ENCODE data around the gene BDKRB2. TPM values are rescaled to one million over a fixed set of nuclear protein-coding genes. Genes with fewer than 3 reads are reported as not detected.

The BDKRB2 gene
- polyA plus RNA-seq, 1 experiment = 182 TPM

- TF ChIP-seq, protein P1, sequence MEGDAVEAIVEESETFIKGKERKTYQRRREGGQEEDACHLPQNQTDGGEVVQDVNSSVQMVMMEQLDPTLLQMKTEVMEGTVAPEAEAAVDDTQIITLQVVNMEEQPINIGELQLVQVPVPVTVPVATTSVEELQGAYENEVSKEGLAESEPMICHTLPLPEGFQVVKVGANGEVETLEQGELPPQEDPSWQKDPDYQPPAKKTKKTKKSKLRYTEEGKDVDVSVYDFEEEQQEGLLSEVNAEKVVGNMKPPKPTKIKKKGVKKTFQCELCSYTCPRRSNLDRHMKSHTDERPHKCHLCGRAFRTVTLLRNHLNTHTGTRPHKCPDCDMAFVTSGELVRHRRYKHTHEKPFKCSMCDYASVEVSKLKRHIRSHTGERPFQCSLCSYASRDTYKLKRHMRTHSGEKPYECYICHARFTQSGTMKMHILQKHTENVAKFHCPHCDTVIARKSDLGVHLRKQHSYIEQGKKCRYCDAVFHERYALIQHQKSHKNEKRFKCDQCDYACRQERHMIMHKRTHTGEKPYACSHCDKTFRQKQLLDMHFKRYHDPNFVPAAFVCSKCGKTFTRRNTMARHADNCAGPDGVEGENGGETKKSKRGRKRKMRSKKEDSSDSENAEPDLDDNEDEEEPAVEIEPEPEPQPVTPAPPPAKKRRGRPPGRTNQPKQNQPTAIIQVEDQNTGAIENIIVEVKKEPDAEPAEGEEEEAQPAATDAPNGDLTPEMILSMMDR (IDR thresholded peaks at IDR 0.05; ENCODE audit: low read depth, low read length) = no peak
- Histone ChIP-seq H3K27me3 (ENCODE audit: control insufficient read depth, insufficient read depth, low read length) (no peaks in the 10 kb centered on the region), H3K9me3 (ENCODE audit: control insufficient read depth, insufficient read depth, low read length) (no peaks in the 10 kb centered on the region; the same call in 1 of the 2 replicates), H3K27ac (ENCODE audit: low read depth, low read length) (peak overlapping the region; percentile 96), H3K4me3 (ENCODE audit: low read depth, low read length) (no peak overlapping the region)
- ChIA-PET CTCF (interaction anchor here (0.5 to 1.6 kb wide), 3 partner anchors 33 to 154 kb away, joined by 3 to 6 read pairs (median 4); no protein-coding TSS in a partner anchor), POLR2A (interaction anchor here (0.5 to 2.1 kb wide), 8 partner anchors 9 to 212 kb away, joined by 3 to 9 read pairs (median 5); no protein-coding TSS in a partner anchor)
- no peak for DNase-seq (ENCODE audit: low read depth, low spot score)
Observed at GRCh38 chr14:96252323-96252998, 47.8 kb downstream of the BDKRB2 start.

DNA sequence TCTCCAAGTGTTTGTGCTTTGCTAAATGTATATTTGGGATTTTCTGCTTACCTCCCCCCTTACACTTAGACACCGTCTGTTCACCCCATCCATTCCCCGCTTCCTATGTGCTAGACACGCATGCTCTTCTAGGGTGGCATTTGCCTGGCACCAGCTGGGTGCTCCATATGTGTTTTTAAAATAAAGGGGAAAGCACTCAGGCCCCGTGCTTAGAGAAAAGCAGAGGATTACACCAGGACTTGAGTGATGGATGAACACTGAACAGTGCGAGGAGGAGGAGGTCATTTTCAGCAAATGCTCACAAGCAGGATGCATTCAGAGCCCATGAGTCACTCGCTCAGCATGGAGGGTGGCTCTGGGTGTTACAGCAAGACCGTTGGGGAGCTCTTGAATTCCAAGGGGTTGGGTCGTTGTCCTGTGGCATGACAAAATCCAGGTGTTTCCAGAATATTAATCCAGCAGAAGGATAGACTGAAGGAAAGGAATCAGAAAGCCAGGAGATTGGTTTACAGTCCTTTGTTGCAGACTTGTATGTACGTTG, 48.4 kb downstream of the BDKRB2 start:
- ChIA-PET POLR2A (interaction anchor here (0.6 to 2.1 kb wide), 8 partner anchors 8 to 158 kb away, joined by 3 to 9 read pairs (median 5); no protein-coding TSS in a partner anchor), CTCF (interaction anchor here (0.5 to 3.3 kb wide), 3 partner anchors 32 to 154 kb away, joined by 3 to 18 read pairs (median 5); no protein-coding TSS in a partner anchor)
- peak overlapping the region; percentile 96 for H3K27ac ChIP-seq (ENCODE audit: low read depth, low read length)
- no peaks in the 10 kb centered on the region; the same call in 1 of the 2 replicates for H3K9me3 ChIP-seq (ENCODE audit: control insufficient read depth, insufficient read depth, low read length)
- no peak overlapping the region for H3K4me3 ChIP-seq (ENCODE audit: low read depth, low read length)
- TF ChIP-seq, protein P1 (IDR thresholded peaks at IDR 0.05; ENCODE audit: low read depth, low read length) = no peak
- peak; percentile 93 for DNase-seq (ENCODE audit: low read depth, low spot score)
- H3K27me3 ChIP-seq (ENCODE audit: control insufficient read depth, insufficient read depth, low read length) = no peaks in the 10 kb centered on the region

- Histone ChIP-seq H3K27me3 (ENCODE audit: control insufficient read depth, insufficient read depth, low read length) (no peaks in the 10 kb centered on the region), H3K9me3 (ENCODE audit: control insufficient read depth, insufficient read depth, low read length) (peaks cover 2% of the 10 kb centered on the region), H3K27ac (ENCODE audit: low read depth, low read length) (peak overlapping the region; percentile 98), H3K4me3 (ENCODE audit: low read depth, low read length) (no peak overlapping the region)
- TF ChIP-seq, protein P1 (IDR thresholded peaks at IDR 0.05; ENCODE audit: low read depth, low read length) = no peak
- DNase-seq (ENCODE audit: low read depth, low spot score) = no peak
- CTCF ChIA-PET = interaction anchor here (1.1 to 3.3 kb wide), 2 partner anchors 21 to 154 kb away, joined by 3 to 18 read pairs; no protein-coding TSS in a partner anchor
- POLR2A ChIA-PET = interaction anchor here (1.5 kb wide), 1 partner anchor 109 kb away, joined by 5 read pairs; no protein-coding TSS in a partner anchor
Observed at GRCh38 chr14:96254687-96255086, 50.0 kb downstream of the BDKRB2 start.

DNA sequence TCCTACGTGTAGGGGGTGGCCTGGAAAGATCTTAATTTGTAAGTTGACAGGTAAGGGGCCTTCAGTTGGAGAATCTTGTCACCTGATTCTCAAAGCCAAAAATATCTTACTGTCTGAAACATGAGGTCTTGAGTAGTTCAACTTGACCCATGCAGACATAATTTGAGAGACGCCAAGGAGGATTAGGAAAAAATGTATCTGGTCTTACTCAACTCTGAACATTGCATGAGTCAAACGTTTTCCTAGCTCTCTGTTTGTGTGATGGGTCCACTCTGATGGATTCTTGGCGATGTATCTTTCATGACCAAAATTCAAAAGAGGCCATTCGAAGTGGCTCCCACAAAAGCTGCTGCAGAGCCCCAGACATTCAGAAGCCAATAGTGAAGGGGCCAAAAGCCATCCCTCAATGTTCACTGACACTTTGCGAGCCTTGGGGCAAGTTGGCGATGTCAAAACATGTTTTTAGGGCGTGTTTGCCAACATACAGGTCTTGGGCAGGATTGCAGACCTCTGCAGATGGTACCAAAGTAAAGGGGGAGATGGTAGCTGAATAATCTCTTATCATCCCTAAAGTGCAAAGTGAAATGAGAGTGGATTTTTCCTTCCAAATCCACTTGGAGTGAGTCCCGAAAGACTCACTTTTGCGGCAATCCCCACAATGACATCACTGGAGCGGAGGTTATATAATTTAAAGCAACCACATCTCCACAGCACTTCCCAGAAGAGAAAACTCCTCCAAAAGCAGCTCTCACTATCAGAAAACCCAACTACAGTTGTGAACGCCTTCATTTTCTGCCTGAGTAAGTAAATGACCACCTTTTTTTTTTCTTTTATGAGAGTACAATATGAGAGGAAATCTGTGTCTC, 51.1 kb downstream of the BDKRB2 start, which contains the start of gene BDKRB1:
BDKRB1 (plus strand) TSS at position 710 of the 866 bp plus-strand sequence. CDS start 7,473 bp downstream, outside the sequence.
- Histone ChIP-seq H3K27ac (ENCODE audit: low read depth, low read length) (peak within 1 kb of the TSS; percentile 98), H3K9me3 (ENCODE audit: control insufficient read depth, insufficient read depth, low read length) (peaks cover 7% of the 10 kb centered on the region), H3K27me3 (ENCODE audit: control insufficient read depth, insufficient read depth, low read length) (no peaks in the 10 kb centered on the region), H3K4me3 (ENCODE audit: low read depth, low read length) (peak within 1 kb of the TSS; percentile 67)
- TF ChIP-seq, protein P1 (IDR thresholded peaks at IDR 0.05; ENCODE audit: low read depth, low read length) = no peak
- DNase-seq (ENCODE audit: low read depth, low spot score) = peak; percentile 82
- ChIA-PET POLR2A (interaction anchor here (0.7 to 2.0 kb wide), 9 partner anchors 9 to 151 kb away, joined by 3 to 12 read pairs (median 5); partner anchors contain the start of gene BDKRB2), CTCF (interaction anchor here (0.6 to 3.3 kb wide), 7 partner anchors 19 to 171 kb away, joined by 3 to 18 read pairs (median 3); no protein-coding TSS in a partner anchor)

Measured in AG04450 (cell line).